KMS-11 (cell line): ENCODE data around the gene LIF.

Source experiments
- H2AFZ ChIP-seq: fragments of 200-600 bp; sonication (generic); 2 replicates; pipeline ENCODE4 v1.6.1; 2016; ENCODE audit warnings: antibody characterized with exemption, mixed run types, low read depth
- H3K27ac ChIP-seq: fragments of 200-600 bp; sonication (generic); 2 replicates; pipeline ENCODE4 v1.6.1; 2016; ENCODE audit warnings: mild to moderate bottlenecking, mixed run types
- H3K27me3 ChIP-seq: fragments of 200-600 bp; sonication (generic); 2 replicates; pipeline ENCODE4 v1.6.1; 2017; ENCODE audit warnings: mild to moderate bottlenecking, low read depth, mixed run types, moderate library complexity; ENCODE audit not compliant: insufficient read depth
- H3K36me3 ChIP-seq: fragments of 200-600 bp; sonication (generic); 2 replicates; pipeline ENCODE4 v1.6.1; 2017; ENCODE audit warnings: mild to moderate bottlenecking, mixed run types; ENCODE audit not compliant: insufficient read depth
- H3K4me1 ChIP-seq: fragments of 200-600 bp; sonication (generic); 2 replicates; pipeline ENCODE4 v1.6.1; 2016; ENCODE audit warnings: mild to moderate bottlenecking, low read depth, mixed run types; ENCODE audit not compliant: poor library complexity, severe bottlenecking
- H3K4me2 ChIP-seq: fragments of 200-600 bp; sonication (generic); 2 replicates; pipeline ENCODE4 v1.7.0; 2016; ENCODE audit warnings: mild to moderate bottlenecking, mixed run types
- H3K4me3 ChIP-seq: fragments of 200-600 bp; sonication (generic); IDR thresholded peaks from 2 replicates; pipeline ENCODE4 v1.6.1; 2017; ENCODE audit warnings: low read depth, low read length, mixed read lengths; ENCODE audit not compliant: insufficient read depth
- H3K79me2 ChIP-seq: fragments of 200-600 bp; sonication (generic); 2 replicates; pipeline ENCODE4 v1.6.1; 2016; ENCODE audit warnings: low read depth, mixed run types; ENCODE audit not compliant: insufficient read depth
- H3K9ac ChIP-seq: fragments of 200-600 bp; sonication (generic); 2 replicates; pipeline ENCODE4 v1.6.1; 2016; ENCODE audit warnings: mild to moderate bottlenecking, mixed run types
- H4K20me1 ChIP-seq: fragments of 200-600 bp; sonication (generic); 2 replicates; pipeline ENCODE4 v1.6.1; 2016; ENCODE audit warnings: mild to moderate bottlenecking, mixed run types; ENCODE audit not compliant: insufficient read depth
- TF ChIP-seq, protein P1 (sequence below): fragments of 200-600 bp; sonication (generic); conservative IDR thresholded peaks from 2 replicates; pipeline ENCODE4 v1.6.1; 2017; ENCODE audit warnings: low read depth, mild to moderate bottlenecking, antibody characterized with exemption, low read length, moderate library complexity, mixed read lengths

Gene LIF

GRCh38 chr22:30244066-30244465, 2.5 kb downstream of the LIF start:
- Histone ChIP-seq H3K27ac (no peak overlapping the region), H3K9ac (no peak overlapping the region)

DNA sequence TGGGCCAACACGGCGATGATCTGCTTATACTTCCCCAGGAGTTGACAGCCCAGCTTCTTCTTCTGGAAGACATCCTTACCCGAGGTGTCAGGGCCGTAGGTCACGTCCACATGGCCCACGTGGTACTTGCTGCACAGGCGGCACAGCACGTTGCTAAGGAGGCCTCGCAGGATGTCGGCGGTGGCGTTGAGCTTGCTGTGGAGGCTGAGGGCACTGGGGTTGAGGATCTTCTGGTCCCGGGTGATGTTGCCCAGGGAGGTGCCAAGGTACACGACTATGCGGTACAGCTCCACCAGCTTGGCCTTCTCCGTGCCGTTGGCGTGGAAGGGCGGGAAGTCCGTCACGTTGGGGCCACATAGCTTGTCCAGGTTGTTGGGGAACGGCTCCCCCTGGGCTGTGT, 2.9 kb downstream of the LIF start:
- no peak overlapping the region for H2AFZ ChIP-seq
- H3K27ac ChIP-seq: no peak overlapping the region
- no peaks in the 10 kb centered on the region for H4K20me1 ChIP-seq
- H3K4me3 ChIP-seq: no peak overlapping the region
- H3K36me3 ChIP-seq: no peaks in the 10 kb centered on the region
- TF ChIP-seq, protein P1, sequence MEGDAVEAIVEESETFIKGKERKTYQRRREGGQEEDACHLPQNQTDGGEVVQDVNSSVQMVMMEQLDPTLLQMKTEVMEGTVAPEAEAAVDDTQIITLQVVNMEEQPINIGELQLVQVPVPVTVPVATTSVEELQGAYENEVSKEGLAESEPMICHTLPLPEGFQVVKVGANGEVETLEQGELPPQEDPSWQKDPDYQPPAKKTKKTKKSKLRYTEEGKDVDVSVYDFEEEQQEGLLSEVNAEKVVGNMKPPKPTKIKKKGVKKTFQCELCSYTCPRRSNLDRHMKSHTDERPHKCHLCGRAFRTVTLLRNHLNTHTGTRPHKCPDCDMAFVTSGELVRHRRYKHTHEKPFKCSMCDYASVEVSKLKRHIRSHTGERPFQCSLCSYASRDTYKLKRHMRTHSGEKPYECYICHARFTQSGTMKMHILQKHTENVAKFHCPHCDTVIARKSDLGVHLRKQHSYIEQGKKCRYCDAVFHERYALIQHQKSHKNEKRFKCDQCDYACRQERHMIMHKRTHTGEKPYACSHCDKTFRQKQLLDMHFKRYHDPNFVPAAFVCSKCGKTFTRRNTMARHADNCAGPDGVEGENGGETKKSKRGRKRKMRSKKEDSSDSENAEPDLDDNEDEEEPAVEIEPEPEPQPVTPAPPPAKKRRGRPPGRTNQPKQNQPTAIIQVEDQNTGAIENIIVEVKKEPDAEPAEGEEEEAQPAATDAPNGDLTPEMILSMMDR: no peak
- no peak overlapping the region for H3K4me2 ChIP-seq
- H3K79me2 ChIP-seq: no peaks in the 10 kb centered on the region
- H3K27me3 ChIP-seq: peaks cover 46% of the 10 kb centered on the region
- no peak overlapping the region for H3K9ac ChIP-seq
- H3K4me1 ChIP-seq: no peaks in the 10 kb centered on the region

More at GRCh38 chr22:30244066-30244465, 2.5 kb downstream of the LIF start:
- no peak overlapping the region for H3K4me2 ChIP-seq
- H3K4me3 ChIP-seq: no peak overlapping the region
- H3K79me2 ChIP-seq: no peaks in the 10 kb centered on the region
- no peaks in the 10 kb centered on the region for H3K4me1 ChIP-seq
- H3K36me3 ChIP-seq: no peaks in the 10 kb centered on the region
- no peak overlapping the region for H2AFZ ChIP-seq
- TF ChIP-seq, protein P1: no peak
- peaks cover 46% of the 10 kb centered on the region for H3K27me3 ChIP-seq
- no peaks in the 10 kb centered on the region for H4K20me1 ChIP-seq

DNA sequence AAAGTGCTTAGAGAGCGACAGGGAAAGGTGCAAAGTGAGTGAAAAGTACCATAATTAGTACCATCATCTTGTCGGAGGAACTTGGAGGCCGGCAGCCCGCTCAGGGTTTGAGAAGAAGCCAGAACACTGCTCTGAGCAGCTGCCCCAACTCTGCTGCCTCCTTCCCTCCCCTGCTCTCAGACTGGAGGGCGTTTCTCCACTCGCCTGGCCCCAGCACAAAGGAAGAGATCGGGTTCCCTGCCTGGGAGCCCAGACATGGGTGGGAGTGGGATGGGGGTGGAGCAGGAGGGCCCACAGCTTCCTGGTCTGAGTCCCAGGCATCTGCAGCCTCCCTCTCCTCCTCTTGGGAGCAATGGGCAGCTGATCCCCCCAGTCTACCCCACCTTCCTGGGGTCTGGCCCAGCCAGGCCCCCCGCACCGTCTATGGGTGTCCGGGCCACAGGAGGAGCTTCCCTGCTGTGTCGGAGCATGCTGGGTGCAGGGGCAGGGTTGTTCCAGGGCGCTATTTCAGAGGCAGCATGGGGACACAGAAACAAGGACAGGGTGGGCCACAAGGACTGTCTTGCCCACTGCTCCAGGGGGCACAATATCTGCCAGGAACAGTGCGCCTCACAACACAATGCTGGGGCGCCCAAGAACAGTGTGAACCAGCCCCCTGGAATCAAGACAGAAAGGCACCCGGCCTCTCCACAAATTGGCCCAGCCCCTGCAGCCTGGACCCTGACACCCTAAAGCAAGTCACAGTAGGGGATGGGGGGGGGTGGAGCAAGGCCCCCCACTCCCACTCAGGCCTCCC, 4.8 kb downstream of the LIF start:
- Histone ChIP-seq H3K4me2 (no peak overlapping the region), H3K9ac (no peak overlapping the region), H3K36me3 (no peaks in the 10 kb centered on the region), H4K20me1 (no peaks in the 10 kb centered on the region), H3K27ac (no peak overlapping the region), H3K4me1 (no peaks in the 10 kb centered on the region), H3K27me3 (peaks cover 30% of the 10 kb centered on the region), H2AFZ (no peak overlapping the region), H3K4me3 (no peak overlapping the region), H3K79me2 (no peaks in the 10 kb centered on the region)
- TF ChIP-seq, protein P1: no peak

GRCh38 chr22:30240541-30241417, 5.8 kb downstream of the LIF start:
- Histone ChIP-seq H3K4me1 (no peaks in the 10 kb centered on the region), H3K4me2 (no peak overlapping the region)

More at GRCh38 chr22:30240541-30241417, 5.8 kb downstream of the LIF start:
- Histone ChIP-seq H3K36me3 (no peaks in the 10 kb centered on the region), H3K27ac (no peak overlapping the region), H3K4me3 (no peak overlapping the region), H2AFZ (no peak overlapping the region), H4K20me1 (no peaks in the 10 kb centered on the region), H3K79me2 (no peaks in the 10 kb centered on the region), H3K27me3 (peaks cover 21% of the 10 kb centered on the region; the same call in 1 of the 2 replicates), H3K9ac (no peak overlapping the region)
- TF ChIP-seq, protein P1: no peak
